Left ventricle myocardium inferior (tissue), 1 donor: ENCODE measurements around the gene MITF. TPM values are rescaled to one million over a fixed set of nuclear protein-coding genes. Genes with fewer than 3 reads are reported as not detected.

ENCODE experiments used
- DNase-seq: peaks from one replicate; pipeline ENCODE4 v3.0.0-alpha.2; 2020
- H3K27ac ChIP-seq: fragments of 200-600 bp; replicated peaks from 2 replicates; pipeline ENCODE4 v1.8.0; 2021
- H3K27me3 ChIP-seq: fragments of 200-600 bp; 2 replicates; pipeline ENCODE4 v1.8.0; 2021; ENCODE audit warnings: low read depth
- H3K36me3 ChIP-seq: fragments of 200-600 bp; 2 replicates; pipeline ENCODE4 v1.8.0; 2021
- H3K4me1 ChIP-seq: fragments of 200-600 bp; 2 replicates; pipeline ENCODE4 v1.8.0; 2021
- H3K4me3 ChIP-seq: fragments of 200-600 bp; 2 replicates; pipeline ENCODE4 v1.8.0; 2021; ENCODE audit warnings: mild to moderate bottlenecking, moderate library complexity
- H3K9me3 ChIP-seq: fragments of 200-600 bp; replicated peaks from 2 replicates; pipeline ENCODE4 v1.8.0; 2021
- intact Hi-C: fragments of 100-400 bp; cut with micrococcal nuclease; formaldehyde crosslinking; loops from one replicate; pipeline ENCODE4 v1.11.0; 2022
- total RNA-seq: library from RNA; stranded (reverse); fragmentation: NEBNext Ultra II Directional; extraction: Animal tissue kit (Norgen Biotek cat#: 25700); gene quantifications from one replicate; pipeline ENCODE4 v1.2.1, GENCODE V29; 2021
- TF ChIP-seq, protein P1 (sequence below): fragments of 200-600 bp; IDR thresholded peaks from 2 replicates; pipeline ENCODE4 v1.8.0; 2021; ENCODE audit warnings: antibody characterized with exemption, mild to moderate bottlenecking, borderline replicate concordance
- donor health status: DM: no; HTN: yes; CAD: no; lungs with severe emphysema.

The MITF gene
- total RNA-seq, 1 donor from 2014 or later: 81.9 TPM

DNA sequence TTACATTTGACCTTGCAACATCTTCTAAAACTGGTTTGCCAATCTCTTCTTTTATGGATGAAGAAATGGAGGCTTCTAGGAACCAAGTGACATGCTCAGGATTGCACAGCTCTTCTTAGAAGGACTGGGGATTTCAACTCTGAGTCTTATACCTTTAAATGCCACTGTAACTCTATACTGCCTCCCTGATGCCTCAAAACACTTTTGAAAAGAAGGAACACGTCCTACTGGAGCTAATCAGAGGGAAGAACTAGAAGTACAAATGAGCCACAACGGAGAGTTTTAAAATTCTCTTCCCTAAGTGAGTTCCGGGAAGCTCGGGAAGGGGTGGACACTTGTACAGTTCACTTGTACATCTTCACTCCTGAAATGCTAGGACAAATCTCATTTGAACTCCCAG, 949 bp upstream of the MITF start:
- Histone ChIP-seq H3K27me3 (no peaks in the 10 kb centered on the region), H3K4me3 (peak overlapping the region; percentile 92), H3K9me3 (no peaks in the 10 kb centered on the region), H3K36me3 (no peaks in the 10 kb centered on the region), H3K27ac (peak overlapping the region; percentile 94), H3K4me1 (peaks cover 53% of the 10 kb centered on the region)
- intact Hi-C loops: no loop called here
- TF ChIP-seq, protein P1, sequence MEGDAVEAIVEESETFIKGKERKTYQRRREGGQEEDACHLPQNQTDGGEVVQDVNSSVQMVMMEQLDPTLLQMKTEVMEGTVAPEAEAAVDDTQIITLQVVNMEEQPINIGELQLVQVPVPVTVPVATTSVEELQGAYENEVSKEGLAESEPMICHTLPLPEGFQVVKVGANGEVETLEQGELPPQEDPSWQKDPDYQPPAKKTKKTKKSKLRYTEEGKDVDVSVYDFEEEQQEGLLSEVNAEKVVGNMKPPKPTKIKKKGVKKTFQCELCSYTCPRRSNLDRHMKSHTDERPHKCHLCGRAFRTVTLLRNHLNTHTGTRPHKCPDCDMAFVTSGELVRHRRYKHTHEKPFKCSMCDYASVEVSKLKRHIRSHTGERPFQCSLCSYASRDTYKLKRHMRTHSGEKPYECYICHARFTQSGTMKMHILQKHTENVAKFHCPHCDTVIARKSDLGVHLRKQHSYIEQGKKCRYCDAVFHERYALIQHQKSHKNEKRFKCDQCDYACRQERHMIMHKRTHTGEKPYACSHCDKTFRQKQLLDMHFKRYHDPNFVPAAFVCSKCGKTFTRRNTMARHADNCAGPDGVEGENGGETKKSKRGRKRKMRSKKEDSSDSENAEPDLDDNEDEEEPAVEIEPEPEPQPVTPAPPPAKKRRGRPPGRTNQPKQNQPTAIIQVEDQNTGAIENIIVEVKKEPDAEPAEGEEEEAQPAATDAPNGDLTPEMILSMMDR: no peak
- DNase-seq: no peak

DNA sequence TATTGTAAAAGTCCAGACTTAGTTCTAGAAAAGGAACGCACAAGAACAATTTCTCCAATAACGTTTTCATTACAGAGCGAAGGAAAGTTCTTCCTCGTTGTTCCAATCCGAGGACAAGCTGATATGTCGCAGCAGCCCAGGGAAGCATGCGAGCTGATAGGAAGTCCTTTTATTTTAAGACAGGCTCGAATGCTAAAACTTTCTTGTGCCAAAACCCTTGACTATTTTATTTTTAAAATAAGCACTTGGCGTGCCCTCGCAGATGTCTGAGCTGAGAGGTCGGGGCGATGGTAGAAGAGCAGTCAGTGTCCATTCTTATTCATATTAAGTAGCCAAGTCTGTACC, 433 bp upstream of the MITF start:
- H3K27me3 ChIP-seq: no peaks in the 10 kb centered on the region
- H3K36me3 ChIP-seq: no peaks in the 10 kb centered on the region
- H3K4me1 ChIP-seq: peaks cover 58% of the 10 kb centered on the region
- DNase-seq: peak; percentile 29
- H3K4me3 ChIP-seq: peak overlapping the region; percentile 92
- intact Hi-C loops: no loop called here
- peak overlapping the region; percentile 94 for H3K27ac ChIP-seq
- TF ChIP-seq, protein P1: no peak
- H3K9me3 ChIP-seq: no peaks in the 10 kb centered on the region

DNA sequence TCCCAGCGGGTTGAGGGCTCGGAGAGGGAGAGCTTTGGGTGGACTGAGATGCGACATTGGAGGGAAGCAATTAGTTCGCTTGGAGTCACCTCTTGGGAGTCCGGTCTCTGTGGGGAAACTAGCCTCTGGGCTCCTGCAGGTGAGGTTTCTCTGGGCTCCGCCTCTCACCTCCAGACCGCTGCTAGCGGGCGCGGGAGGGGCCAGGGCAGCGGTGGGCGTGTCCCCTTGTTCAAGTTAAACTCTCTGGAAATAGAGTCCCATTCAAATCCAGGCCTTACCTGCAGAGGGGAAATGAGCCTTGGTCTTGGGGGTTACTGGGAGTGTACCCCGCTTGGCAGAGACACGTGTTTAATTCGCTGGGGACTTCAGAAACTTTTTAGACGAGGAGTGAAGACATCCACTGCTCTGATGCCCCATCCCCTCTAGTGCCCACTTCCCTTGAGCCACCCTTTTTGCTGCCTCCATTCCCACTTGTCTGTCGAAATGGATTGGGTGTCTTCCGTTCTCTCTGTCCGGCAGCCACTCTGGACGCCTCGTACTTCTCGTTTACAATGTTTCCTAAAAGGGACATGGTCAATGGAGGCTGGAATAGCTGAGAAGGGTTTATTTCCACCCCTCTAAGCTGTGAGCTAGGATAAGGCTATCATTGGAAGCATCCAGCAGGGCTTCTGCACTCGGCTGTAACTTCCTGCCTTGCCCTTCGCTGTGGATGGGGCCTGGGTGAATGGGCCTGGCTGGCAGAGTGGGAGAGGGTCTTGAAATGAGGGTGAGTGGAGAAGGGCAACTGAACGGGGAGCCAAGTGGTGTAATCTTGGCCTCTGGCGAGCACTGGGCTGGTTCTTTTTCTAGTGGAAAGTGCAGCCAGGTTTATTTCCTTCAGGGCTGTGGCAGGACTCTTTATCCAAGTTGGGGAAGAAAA, 1.1 kb downstream of the MITF start:
- Histone ChIP-seq H3K36me3 (no peaks in the 10 kb centered on the region), H3K4me3 (peak overlapping the region; percentile 92), H3K27ac (peak overlapping the region; percentile 94), H3K27me3 (no peaks in the 10 kb centered on the region), H3K4me1 (peaks cover 73% of the 10 kb centered on the region), H3K9me3 (no peaks in the 10 kb centered on the region)
- no peak for DNase-seq
- intact Hi-C loops: no loop called here
- TF ChIP-seq, protein P1: no peak

DNA sequence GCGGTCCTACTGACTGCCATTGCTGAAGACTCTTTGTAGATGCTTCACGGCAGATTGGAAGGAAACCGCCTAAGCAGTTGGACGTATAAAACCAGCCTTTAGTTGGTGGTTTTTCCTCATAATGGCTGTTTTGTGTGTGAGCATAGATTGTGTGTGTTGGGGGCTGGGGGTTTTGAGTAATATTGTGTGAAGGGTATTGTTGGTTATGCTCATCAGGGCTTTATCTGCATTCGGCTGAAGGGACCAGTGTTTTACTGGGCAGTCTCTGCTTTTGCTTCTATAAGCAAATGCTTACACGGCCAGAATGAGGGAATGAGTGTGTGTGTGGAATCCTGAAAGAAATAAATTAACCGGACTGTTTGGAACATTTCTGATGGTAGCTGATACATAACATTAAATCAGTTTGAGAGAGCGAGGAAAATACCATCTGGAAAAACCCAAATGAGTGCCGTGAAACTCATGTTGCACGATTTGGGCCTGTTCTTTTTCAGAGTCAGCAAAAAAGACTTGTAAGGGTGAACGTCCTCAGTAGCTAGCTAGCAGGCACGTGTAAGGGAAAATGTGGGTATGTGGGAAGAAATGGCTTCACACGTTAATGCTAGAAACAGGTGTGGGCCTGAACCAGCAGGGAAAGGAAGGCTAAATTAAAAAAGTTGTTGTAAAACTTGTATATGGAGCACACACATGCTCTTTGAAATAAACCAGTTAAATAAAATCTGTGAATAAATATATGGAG, 1.9 kb downstream of the MITF start:
- H3K9me3 ChIP-seq: no peaks in the 10 kb centered on the region
- H3K27ac ChIP-seq: peak overlapping the region; percentile 94
- intact Hi-C loops: no loop called here
- peaks cover 81% of the 10 kb centered on the region for H3K4me1 ChIP-seq
- DNase-seq: no peak
- no peaks in the 10 kb centered on the region for H3K36me3 ChIP-seq
- TF ChIP-seq, protein P1: no peak
- H3K4me3 ChIP-seq: peak overlapping the region; percentile 92
- H3K27me3 ChIP-seq: no peaks in the 10 kb centered on the region

DNA sequence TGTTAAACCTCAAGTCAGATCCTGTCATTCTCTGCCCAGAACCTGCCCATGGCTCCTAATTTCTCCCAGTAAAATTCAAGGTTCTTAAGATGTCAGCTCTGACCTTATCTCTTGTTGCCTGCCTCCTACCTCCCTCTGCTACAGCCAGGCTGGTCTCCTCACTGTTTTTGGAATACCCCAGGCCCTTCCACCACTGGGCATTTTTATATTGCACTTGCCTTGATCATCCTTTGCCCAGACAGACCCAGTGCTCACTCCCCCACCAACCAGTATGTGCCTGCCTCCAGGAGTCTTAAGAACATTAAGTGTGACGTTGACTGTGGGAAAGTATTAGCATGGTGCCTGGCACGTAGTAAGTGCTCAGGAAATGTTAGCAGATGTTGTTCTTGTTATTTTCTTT, 3.1 kb downstream of the MITF start:
- Histone ChIP-seq H3K27me3 (no peaks in the 10 kb centered on the region), H3K4me3 (no peak overlapping the region), H3K27ac (no peak overlapping the region), H3K36me3 (no peaks in the 10 kb centered on the region), H3K4me1 (peaks cover 93% of the 10 kb centered on the region), H3K9me3 (no peaks in the 10 kb centered on the region)
- TF ChIP-seq, protein P1: no peak
- DNase-seq: no peak
- intact Hi-C loops: no loop called here
